Measurements from ENCODE around the gene FMNL1.

FMNL1 gene

DNA sequence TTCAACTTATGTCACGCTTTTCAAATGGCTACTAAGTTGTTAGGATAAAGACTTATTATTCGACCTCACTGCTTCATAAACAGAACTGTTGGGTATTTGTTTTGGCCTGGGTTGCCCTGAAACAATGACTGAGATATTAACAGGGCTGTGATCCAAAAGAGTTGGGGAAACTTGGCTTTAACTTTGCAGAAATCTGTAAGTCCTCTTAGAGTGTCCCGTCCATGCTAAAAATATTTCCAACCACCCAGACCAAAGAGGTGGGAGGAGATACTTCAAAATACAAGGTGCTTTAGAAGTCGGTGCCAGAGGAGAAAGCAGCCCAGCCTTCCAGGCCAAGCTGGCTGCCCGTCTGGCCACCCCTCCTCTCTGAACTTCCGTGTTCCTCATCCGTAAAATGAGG lies 56.3 kb downstream of the FMNL1 start:
- DNase-seq = no peak
- H3K9me3 ChIP-seq (ENCODE audit: control insufficient read depth, low read length) = no peaks in the 10 kb centered on the region
- H3K27ac ChIP-seq (ENCODE audit: insufficient read depth, low read length, poor library complexity, severe bottlenecking) = no peak overlapping the region
- no peaks in the 10 kb centered on the region for H3K27me3 ChIP-seq (replicated peaks; ENCODE audit: control insufficient read depth, insufficient read depth, low read length, poor library complexity, severe bottlenecking)
- peaks cover 46% of the 10 kb centered on the region for H3K36me3 ChIP-seq (ENCODE audit: control insufficient read depth, insufficient read depth, low read length)
- H3K4me1 ChIP-seq (ENCODE audit: control insufficient read depth, insufficient read depth, low read length, poor library complexity, severe bottlenecking) = peaks cover 4% of the 10 kb centered on the region
- H3K4me3 ChIP-seq (ENCODE audit: insufficient read depth, low read depth, low read length, poor library complexity, severe bottlenecking) = no peak overlapping the region

DNA sequence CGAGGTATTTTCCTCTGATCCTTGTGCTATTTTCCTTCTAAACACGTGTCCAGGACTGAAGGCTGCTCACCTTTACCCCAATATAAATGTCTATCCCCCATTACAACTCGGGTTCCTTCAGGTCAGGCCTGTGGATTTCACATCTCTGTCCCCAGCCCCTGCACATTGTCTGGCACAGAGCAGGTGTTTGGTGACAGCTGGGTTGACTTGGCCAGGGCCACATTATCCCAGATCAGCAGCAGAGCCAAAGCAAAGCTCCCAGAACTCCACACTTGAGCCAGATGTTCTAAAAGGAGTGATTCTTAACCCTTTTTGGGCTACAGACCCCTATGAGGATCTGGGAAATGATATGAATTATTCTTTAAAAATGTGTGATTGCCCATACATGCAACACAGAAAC lies 58.2 kb downstream of the FMNL1 start:
- no peaks in the 10 kb centered on the region for H3K27me3 ChIP-seq (replicated peaks; ENCODE audit: control insufficient read depth, insufficient read depth, low read length, poor library complexity, severe bottlenecking)
- peaks cover 4% of the 10 kb centered on the region for H3K4me1 ChIP-seq (ENCODE audit: control insufficient read depth, insufficient read depth, low read length, poor library complexity, severe bottlenecking)
- H3K27ac ChIP-seq (ENCODE audit: insufficient read depth, low read length, poor library complexity, severe bottlenecking) = no peak overlapping the region
- DNase-seq = no peak
- H3K9me3 ChIP-seq (ENCODE audit: control insufficient read depth, low read length) = no peaks in the 10 kb centered on the region
- H3K36me3 ChIP-seq (ENCODE audit: control insufficient read depth, insufficient read depth, low read length) = peaks cover 49% of the 10 kb centered on the region
- H3K4me3 ChIP-seq (ENCODE audit: insufficient read depth, low read depth, low read length, poor library complexity, severe bottlenecking) = no peak overlapping the region

DNA sequence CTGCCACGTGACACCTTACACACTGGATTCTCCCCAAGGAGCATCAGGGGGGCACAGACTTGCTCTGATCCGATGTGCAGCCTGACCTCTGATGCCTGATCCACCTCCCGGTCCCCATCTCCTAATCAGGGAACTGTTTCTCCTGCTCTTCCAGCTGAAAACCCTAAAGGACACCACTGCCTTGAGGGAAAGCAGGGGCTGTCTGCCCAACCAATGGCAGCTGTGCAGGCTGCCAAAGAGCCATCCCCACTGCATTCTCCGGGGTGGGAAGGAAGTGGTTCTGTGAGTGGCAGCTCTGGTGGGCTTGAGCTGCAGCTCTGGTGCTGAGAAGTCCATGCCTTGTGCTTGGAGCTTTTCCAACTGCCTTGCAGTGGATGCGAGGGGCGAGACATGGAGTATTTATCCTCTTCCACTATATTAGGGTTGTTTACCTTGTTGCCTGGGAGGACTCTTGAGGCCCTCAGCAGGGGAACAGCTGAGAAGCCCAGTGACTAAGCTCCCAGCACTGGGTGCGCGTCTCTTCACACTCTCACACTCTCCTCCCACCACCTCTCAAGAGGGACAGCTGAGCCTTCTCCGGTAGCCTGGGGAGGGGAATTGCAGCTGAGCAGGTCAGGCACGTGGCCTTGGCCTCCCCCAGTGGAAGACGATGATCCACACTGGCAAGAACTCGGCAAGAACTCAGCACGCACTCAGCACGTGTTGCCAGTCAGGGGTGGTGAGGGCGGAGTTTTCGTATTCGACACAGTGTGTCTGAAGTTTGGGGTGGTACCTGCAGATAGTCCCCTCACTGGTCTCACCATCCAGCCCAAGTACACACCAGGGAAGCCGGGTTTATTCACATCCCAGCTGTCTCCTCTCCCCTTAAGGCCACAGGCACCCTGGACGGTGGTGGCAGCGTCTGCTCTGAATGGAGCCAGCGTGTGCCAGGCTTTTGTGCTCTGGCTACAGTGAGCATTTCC lies 61.3 kb downstream of the FMNL1 start:
- Histone ChIP-seq H3K27me3 (replicated peaks; ENCODE audit: control insufficient read depth, insufficient read depth, low read length, poor library complexity, severe bottlenecking) (no peaks in the 10 kb centered on the region), H3K27ac (ENCODE audit: insufficient read depth, low read length, poor library complexity, severe bottlenecking) (no peak overlapping the region), H3K4me3 (ENCODE audit: insufficient read depth, low read depth, low read length, poor library complexity, severe bottlenecking) (no peak overlapping the region), H3K4me1 (ENCODE audit: control insufficient read depth, insufficient read depth, low read length, poor library complexity, severe bottlenecking) (no peaks in the 10 kb centered on the region), H3K36me3 (ENCODE audit: control insufficient read depth, insufficient read depth, low read length) (peaks cover 66% of the 10 kb centered on the region), H3K9me3 (ENCODE audit: control insufficient read depth, low read length) (no peaks in the 10 kb centered on the region)
- no peak for DNase-seq

DNA sequence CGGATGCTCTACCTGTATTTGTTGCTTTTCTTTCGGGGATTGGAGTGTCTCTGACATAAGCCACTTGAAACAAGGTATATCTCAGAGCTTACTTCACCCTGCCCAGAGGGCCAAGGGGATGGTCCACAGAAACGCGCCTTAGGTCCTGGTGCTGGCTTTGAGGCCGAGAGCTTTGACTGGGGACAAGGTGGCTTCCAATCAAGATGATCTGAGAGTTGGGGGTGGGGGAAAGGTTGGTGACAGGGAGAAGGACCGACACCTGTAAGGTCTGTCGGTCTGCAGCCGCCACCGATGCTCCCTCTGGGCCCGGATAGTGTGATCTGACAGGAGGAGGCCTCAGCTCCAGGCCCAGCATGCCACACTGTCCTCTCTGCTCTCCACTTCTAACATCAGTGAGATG lies 62.0 kb downstream of the FMNL1 start:
- Histone ChIP-seq H3K36me3 (ENCODE audit: control insufficient read depth, insufficient read depth, low read length) (peaks cover 72% of the 10 kb centered on the region), H3K9me3 (ENCODE audit: control insufficient read depth, low read length) (no peaks in the 10 kb centered on the region), H3K27ac (ENCODE audit: insufficient read depth, low read length, poor library complexity, severe bottlenecking) (no peak overlapping the region)

DNA sequence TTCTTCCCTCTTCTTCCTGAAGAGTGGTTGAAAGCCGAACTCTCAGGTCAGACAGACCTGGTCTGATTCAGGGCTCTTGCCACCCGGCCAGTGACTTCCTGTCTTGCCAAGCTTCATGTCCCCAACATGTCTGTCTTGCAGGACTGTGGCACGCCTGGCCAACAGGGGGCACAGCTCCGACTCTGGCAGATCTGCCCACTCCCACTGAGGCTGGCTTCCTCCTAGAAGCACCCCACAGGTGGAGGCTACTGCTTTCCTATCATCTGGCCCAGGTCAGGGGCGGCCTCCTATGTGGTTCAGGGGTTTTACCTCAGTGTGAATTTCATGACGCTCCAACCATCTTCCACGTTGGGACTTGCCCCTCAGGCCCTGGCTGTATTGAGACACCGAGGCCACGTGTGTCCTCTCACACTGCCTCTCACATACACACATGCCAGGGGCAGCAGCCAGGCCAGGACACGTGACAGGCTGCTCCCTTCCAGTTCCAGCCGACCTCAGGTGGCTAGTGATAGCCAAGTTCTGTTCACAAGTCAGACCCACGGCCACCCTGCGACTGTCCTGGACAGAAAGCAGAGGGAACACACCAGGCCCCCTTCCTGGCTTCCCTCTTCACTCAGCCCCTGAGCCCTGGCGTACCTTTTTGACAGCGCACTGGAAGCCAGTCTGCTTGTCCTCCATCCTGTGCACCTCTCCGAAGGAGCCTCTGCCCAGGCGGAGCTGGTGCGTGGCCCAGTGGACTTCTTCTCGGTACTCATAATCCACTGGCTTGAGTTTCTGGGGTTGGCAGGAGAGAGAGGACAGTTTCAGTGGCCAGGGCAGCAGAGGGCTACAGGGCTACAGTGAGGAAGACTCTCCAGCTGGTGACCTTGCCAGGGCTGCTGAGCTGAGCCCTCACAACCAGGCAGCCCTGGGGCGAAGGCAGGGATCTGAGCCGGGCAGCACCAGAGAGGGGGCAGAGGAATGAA lies 62.8 kb downstream of the FMNL1 start:
- Histone ChIP-seq H3K4me3 (ENCODE audit: insufficient read depth, low read depth, low read length, poor library complexity, severe bottlenecking) (no peak overlapping the region), H3K4me1 (ENCODE audit: control insufficient read depth, insufficient read depth, low read length, poor library complexity, severe bottlenecking) (no peaks in the 10 kb centered on the region), H3K27ac (ENCODE audit: insufficient read depth, low read length, poor library complexity, severe bottlenecking) (no peak overlapping the region), H3K27me3 (replicated peaks; ENCODE audit: control insufficient read depth, insufficient read depth, low read length, poor library complexity, severe bottlenecking) (no peaks in the 10 kb centered on the region), H3K36me3 (ENCODE audit: control insufficient read depth, insufficient read depth, low read length) (peaks cover 79% of the 10 kb centered on the region), H3K9me3 (ENCODE audit: control insufficient read depth, low read length) (no peaks in the 10 kb centered on the region)
- DNase-seq = peak in 2 of 3 donors; percentile 9 to 13

More for the DNA sequence above, 62.0 kb downstream of the FMNL1 start:
- H3K4me1 ChIP-seq (ENCODE audit: control insufficient read depth, insufficient read depth, low read length, poor library complexity, severe bottlenecking) = no peaks in the 10 kb centered on the region
- DNase-seq = no peak
- no peak overlapping the region for H3K4me3 ChIP-seq (ENCODE audit: insufficient read depth, low read depth, low read length, poor library complexity, severe bottlenecking)
- no peaks in the 10 kb centered on the region for H3K27me3 ChIP-seq (replicated peaks; ENCODE audit: control insufficient read depth, insufficient read depth, low read length, poor library complexity, severe bottlenecking)

DNA sequence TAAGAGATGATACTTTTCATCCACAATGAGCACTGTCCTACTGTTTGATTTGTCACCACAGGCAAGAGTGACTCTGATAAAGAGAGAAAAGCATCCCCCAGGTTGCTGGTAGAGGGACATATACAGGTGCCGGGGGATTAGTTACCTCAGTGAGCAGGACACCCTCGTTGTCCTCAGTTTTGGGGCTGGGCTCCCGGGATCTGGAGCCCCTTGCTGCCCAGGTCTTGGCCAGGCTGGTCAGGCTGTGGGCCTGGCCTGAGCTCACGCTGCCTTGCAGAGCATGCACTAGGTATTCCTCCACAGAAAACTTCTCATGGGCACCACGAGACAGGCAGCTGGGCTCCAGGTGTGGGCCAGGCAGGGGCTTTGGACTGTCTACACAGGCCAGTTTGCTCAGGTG lies 64.6 kb downstream of the FMNL1 start:
- Histone ChIP-seq H3K9me3 (ENCODE audit: control insufficient read depth, low read length) (no peaks in the 10 kb centered on the region), H3K36me3 (ENCODE audit: control insufficient read depth, insufficient read depth, low read length) (peaks cover 84% of the 10 kb centered on the region), H3K27me3 (replicated peaks; ENCODE audit: control insufficient read depth, insufficient read depth, low read length, poor library complexity, severe bottlenecking) (no peaks in the 10 kb centered on the region), H3K4me3 (ENCODE audit: insufficient read depth, low read depth, low read length, poor library complexity, severe bottlenecking) (no peak overlapping the region), H3K4me1 (ENCODE audit: control insufficient read depth, insufficient read depth, low read length, poor library complexity, severe bottlenecking) (no peaks in the 10 kb centered on the region), H3K27ac (ENCODE audit: insufficient read depth, low read length, poor library complexity, severe bottlenecking) (no peak overlapping the region)
- no peak for DNase-seq

DNA sequence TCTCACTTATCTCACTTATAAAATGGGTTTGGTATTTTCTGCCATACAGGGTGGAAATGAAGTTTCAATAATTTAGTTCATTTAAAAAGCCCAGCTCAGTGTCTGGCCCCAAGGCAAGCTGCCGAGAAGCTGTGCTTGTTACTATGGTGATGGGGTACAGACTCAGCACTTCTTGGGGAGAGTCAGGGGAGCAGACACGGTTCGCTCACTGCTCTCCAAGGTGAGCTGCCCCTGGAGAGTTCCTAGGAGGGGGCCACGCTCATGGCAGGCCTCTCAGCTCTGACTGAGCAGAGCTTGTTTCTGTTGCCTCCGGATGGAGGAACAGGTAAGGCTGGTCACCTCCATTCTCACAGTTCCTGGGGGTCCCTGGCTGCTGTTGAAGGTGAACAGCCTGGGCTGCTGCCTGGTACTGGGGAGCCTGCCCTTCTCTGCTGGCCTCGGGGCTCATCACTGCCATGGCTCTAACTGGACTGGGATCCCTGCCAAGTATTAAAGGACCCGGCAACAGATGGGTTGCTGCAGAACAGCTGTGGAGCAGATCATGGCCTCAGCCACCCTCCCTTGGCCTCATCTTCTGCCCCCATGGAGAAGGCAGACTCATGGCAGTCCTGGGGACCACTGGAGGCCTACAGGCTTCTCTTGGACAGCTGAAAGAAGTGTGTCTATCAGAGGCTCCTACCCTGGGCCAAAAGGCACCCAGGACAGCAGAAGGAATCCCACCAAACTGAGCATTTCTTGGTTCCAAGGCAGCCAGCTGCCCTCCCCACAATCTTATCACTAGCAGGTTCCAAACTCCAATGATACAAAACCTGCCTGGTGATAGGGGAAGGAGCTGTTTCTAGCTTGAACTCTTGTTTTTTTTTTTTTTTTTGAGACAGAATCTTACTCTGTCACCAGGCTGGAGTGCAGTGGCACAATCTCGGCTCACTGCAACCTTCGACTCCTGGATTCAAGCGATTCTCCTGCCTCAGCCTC lies 66.1 kb downstream of the FMNL1 start:
- DNase-seq = no peak
- H3K36me3 ChIP-seq (ENCODE audit: control insufficient read depth, insufficient read depth, low read length) = peaks cover 73% of the 10 kb centered on the region
- no peak overlapping the region for H3K4me3 ChIP-seq (ENCODE audit: insufficient read depth, low read depth, low read length, poor library complexity, severe bottlenecking)
- H3K4me1 ChIP-seq (ENCODE audit: control insufficient read depth, insufficient read depth, low read length, poor library complexity, severe bottlenecking) = no peaks in the 10 kb centered on the region
- H3K9me3 ChIP-seq (ENCODE audit: control insufficient read depth, low read length) = no peaks in the 10 kb centered on the region
- no peaks in the 10 kb centered on the region for H3K27me3 ChIP-seq (replicated peaks; ENCODE audit: control insufficient read depth, insufficient read depth, low read length, poor library complexity, severe bottlenecking)
- H3K27ac ChIP-seq (ENCODE audit: insufficient read depth, low read length, poor library complexity, severe bottlenecking) = no peak overlapping the region

DNA sequence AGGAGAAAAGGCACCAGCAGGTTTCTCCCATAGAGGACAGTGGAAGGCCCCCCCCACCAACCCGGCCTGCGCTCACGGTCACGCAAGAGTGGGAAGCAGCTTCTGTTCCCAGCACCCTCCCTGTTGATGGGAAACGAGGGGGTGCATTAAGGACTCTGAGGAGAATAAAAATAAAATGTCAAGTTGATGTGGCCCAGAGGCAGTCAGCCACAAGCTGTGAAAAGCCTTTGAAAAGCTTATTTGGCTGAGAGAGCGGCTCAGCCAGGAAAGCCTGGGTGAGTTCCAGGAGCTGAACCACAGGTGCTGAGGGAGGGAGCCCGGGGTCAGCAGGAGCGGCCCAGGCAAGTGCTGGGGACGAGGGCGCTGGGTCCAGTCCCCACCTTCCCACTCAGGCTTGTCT lies 67.1 kb downstream of the FMNL1 start:
- no peaks in the 10 kb centered on the region for H3K9me3 ChIP-seq (ENCODE audit: control insufficient read depth, low read length)
- H3K36me3 ChIP-seq (ENCODE audit: control insufficient read depth, insufficient read depth, low read length) = peaks cover 63% of the 10 kb centered on the region
- DNase-seq = no peak
- no peak overlapping the region for H3K27ac ChIP-seq (ENCODE audit: insufficient read depth, low read length, poor library complexity, severe bottlenecking)
- no peaks in the 10 kb centered on the region for H3K27me3 ChIP-seq (replicated peaks; ENCODE audit: control insufficient read depth, insufficient read depth, low read length, poor library complexity, severe bottlenecking)
- no peak overlapping the region for H3K4me3 ChIP-seq (ENCODE audit: insufficient read depth, low read depth, low read length, poor library complexity, severe bottlenecking)
- peaks cover 7% of the 10 kb centered on the region for H3K4me1 ChIP-seq (ENCODE audit: control insufficient read depth, insufficient read depth, low read length, poor library complexity, severe bottlenecking)

All from effector memory CD4-positive, alpha-beta T cell (primary cell).